Activated CD8-positive, alpha-beta T cell treated with anti-CD3 and anti-CD28 coated beads, Interleukin-2, amount 10 ng/mL, durations not matched to agents 7 days and 5 days (primary cell): ENCODE measurements around the gene DUSP11. TPM values are rescaled to one million over a fixed set of nuclear protein-coding genes. Genes with fewer than 3 reads are reported as not detected.
"Not testable (repeated sequence)": the region's sequence is repeated elsewhere in the genome, so short reads cannot be mapped to it uniquely, and the experiment has no call there.

Source experiments
- ATAC-seq: fragments of 150-1000 bp; cut with Tn5 transposase; one replicate; pipeline ENCODE4 v1.10.0; 2021; ENCODE audit warnings: moderate library complexity
- CTCF ChIA-PET: fragments of 350-600 bp; sonication (Branson Sonifier 250); formaldehyde crosslinking; loops from one replicate; lab custom pipeline; 2021; ENCODE audit warnings: antibody characterized with exemption; lab: Charles Lee
- POLR2A ChIA-PET: fragments of 350-600 bp; sonication (Branson Sonifier 250); formaldehyde crosslinking; loops from one replicate; lab custom pipeline; 2021; ENCODE audit warnings: antibody characterized with exemption; lab: Charles Lee
- DNase-seq: peaks from one replicate; pipeline ENCODE4 v3.0.0-alpha.2; 2020
- H3K27ac Mint-ChIP-seq: one replicate; pipeline ENCODE4 v1.8.0; 2021; ENCODE audit warnings: mild to moderate bottlenecking, mixed read lengths
- H3K27me3 Mint-ChIP-seq: one replicate; pipeline ENCODE4 v1.8.0; 2021; ENCODE audit warnings: low read depth, mixed read lengths
- H3K36me3 Mint-ChIP-seq: one replicate; pipeline ENCODE4 v1.8.0; 2021; ENCODE audit warnings: low read depth, mixed read lengths
- H3K4me1 Mint-ChIP-seq: one replicate; pipeline ENCODE4 v1.8.0; 2021; ENCODE audit warnings: low read depth, mixed read lengths
- H3K4me3 Mint-ChIP-seq: one replicate; pipeline ENCODE4 v1.8.0; 2021; ENCODE audit warnings: mild to moderate bottlenecking, mixed read lengths
- H3K9me3 Mint-ChIP-seq: one replicate; pipeline ENCODE4 v1.8.0; 2022; ENCODE audit warnings: mixed read lengths; ENCODE audit not compliant: insufficient read depth
- total RNA-seq, 2 experiments: library from RNA; stranded (reverse); gene quantifications; one replicate each; pipeline ENCODE4 v1.2.3, GENCODE V29; 2021

Gene DUSP11
- total RNA-seq, 2 experiments from 2014 or later, result 24.3 to 25.6 TPM

DNA sequence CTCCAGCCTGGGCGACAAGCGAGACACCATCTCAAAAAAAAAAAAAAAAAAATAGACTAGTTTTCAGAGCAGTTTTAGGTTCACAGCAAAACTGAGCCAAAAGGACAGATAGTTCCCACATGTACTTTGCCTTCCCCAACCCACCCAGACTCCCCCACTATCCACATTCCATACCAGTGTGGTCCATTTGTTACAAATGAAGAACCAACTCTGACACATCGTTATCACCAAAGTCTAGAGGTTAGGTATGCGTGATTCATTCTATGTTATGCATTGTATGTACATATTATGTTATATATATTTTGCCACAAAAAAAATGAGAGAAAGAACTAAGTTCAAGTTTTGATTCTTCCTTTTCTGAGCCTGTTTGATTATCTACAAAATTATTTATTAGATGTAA lies 3.5 kb downstream of the DUSP11 start:
- CTCF ChIA-PET, result no interaction called here
- H3K4me1 Mint-ChIP-seq, result peaks cover 15% of the 10 kb centered on the region
- H3K27me3 Mint-ChIP-seq, result no peaks in the 10 kb centered on the region
- peaks cover 42% of the 10 kb centered on the region for H3K36me3 Mint-ChIP-seq
- H3K4me3 Mint-ChIP-seq, result no peak overlapping the region
- H3K27ac Mint-ChIP-seq, result no peak overlapping the region
- ATAC-seq (no peak), DNase-seq (no peak)
- POLR2A ChIA-PET, result no interaction called here
- H3K9me3 Mint-ChIP-seq, result no peaks in the 10 kb centered on the region

- ATAC-seq (no peak), DNase-seq (no peak)
- no peaks in the 10 kb centered on the region for H3K27me3 Mint-ChIP-seq
- peaks cover 62% of the 10 kb centered on the region for H3K36me3 Mint-ChIP-seq
- ChIA-PET POLR2A (no interaction called here), CTCF (interaction anchor here (0.7 kb wide), 1 partner anchor 36 kb away, joined by 4 read pairs; the partner anchor contains the start of gene TPRKB)
- H3K9me3 Mint-ChIP-seq, result no peaks in the 10 kb centered on the region
- peaks cover 6% of the 10 kb centered on the region for H3K4me1 Mint-ChIP-seq
- H3K27ac Mint-ChIP-seq, result no peak overlapping the region
- no peak overlapping the region for H3K4me3 Mint-ChIP-seq
These were observed 7.1 kb downstream of the DUSP11 start for GRCh38 chr2:73772819-73773218.

GRCh38 chr2:73770725-73771124 lies 9.2 kb downstream of the DUSP11 start:
- ATAC-seq (no peak), DNase-seq (no peak)
- Mint-ChIP-seq H3K4me3 (no peak overlapping the region), H3K4me1 (peaks cover 2% of the 10 kb centered on the region), H3K9me3 (no peaks in the 10 kb centered on the region), H3K36me3 (peaks cover 58% of the 10 kb centered on the region), H3K27ac (no peak overlapping the region), H3K27me3 (no peaks in the 10 kb centered on the region)
- POLR2A ChIA-PET, result no interaction called here
- CTCF ChIA-PET, result no interaction called here

GRCh38 chr2:73766994-73767393 lies 12.9 kb downstream of the DUSP11 start:
- Mint-ChIP-seq H3K4me3 (no peak overlapping the region), H3K9me3 (no peaks in the 10 kb centered on the region), H3K36me3 (peaks cover 55% of the 10 kb centered on the region), H3K4me1 (peaks cover under 1% of the 10 kb centered on the region), H3K27ac (no peak overlapping the region), H3K27me3 (no peaks in the 10 kb centered on the region)
- ChIA-PET POLR2A (no interaction called here), CTCF (no interaction called here)
- no peak for ATAC-seq
- DNase-seq, result no peak

DNA sequence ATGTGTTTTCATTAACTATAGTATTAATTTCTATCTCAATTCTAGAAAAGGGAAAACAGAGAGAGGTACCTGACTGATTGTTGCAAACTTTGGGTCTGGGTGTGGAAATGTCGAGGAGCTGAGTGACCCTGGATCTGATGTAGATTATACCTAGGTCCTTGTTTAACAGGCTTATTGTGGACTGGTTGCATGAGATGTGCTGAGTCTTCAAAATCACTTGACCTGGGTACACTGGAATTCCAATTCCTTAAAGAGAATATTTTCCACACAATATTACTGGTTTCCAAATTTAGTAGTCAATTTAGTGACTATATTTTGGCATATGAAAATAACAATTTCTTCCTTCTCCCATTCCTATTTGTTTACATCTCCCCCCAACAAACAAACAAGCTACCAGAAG lies 13.6 kb downstream of the DUSP11 start:
- H3K27ac Mint-ChIP-seq, result no peak overlapping the region
- CTCF ChIA-PET, result no interaction called here

GRCh38 chr2:73764945-73765344 lies 15.0 kb downstream of the DUSP11 start:
- ATAC-seq (no peak), DNase-seq (no peak)
- CTCF ChIA-PET, result no interaction called here
- no peak overlapping the region for H3K4me3 Mint-ChIP-seq
- no peaks in the 10 kb centered on the region for H3K9me3 Mint-ChIP-seq
- H3K27ac Mint-ChIP-seq, result no peak overlapping the region
- H3K36me3 Mint-ChIP-seq, result peaks cover 55% of the 10 kb centered on the region
- no peaks in the 10 kb centered on the region for H3K4me1 Mint-ChIP-seq
- no peaks in the 10 kb centered on the region for H3K27me3 Mint-ChIP-seq
- POLR2A ChIA-PET, result no interaction called here

More for the DNA sequence above, 13.6 kb downstream of the DUSP11 start:
- Mint-ChIP-seq H3K27me3 (no peaks in the 10 kb centered on the region), H3K9me3 (no peaks in the 10 kb centered on the region), H3K4me1 (no peaks in the 10 kb centered on the region), H3K4me3 (no peak overlapping the region), H3K36me3 (peaks cover 56% of the 10 kb centered on the region)
- ATAC-seq (no peak), DNase-seq (no peak)
- POLR2A ChIA-PET, result interaction anchor here (0.6 kb wide), 1 partner anchor 440 kb away, joined by 3 read pairs; no protein-coding TSS in a partner anchor

- Mint-ChIP-seq H3K27ac (no peak overlapping the region), H3K36me3 (peaks cover 46% of the 10 kb centered on the region), H3K27me3 (no peaks in the 10 kb centered on the region), H3K4me1 (no peaks in the 10 kb centered on the region), H3K4me3 (no peak overlapping the region), H3K9me3 (no peaks in the 10 kb centered on the region)
- POLR2A ChIA-PET, result no interaction called here
- DNase-seq (no peak), ATAC-seq (no peak)
- CTCF ChIA-PET, result no interaction called here
These were observed 17.3 kb downstream of the DUSP11 start for GRCh38 chr2:73762571-73762970.

DNA sequence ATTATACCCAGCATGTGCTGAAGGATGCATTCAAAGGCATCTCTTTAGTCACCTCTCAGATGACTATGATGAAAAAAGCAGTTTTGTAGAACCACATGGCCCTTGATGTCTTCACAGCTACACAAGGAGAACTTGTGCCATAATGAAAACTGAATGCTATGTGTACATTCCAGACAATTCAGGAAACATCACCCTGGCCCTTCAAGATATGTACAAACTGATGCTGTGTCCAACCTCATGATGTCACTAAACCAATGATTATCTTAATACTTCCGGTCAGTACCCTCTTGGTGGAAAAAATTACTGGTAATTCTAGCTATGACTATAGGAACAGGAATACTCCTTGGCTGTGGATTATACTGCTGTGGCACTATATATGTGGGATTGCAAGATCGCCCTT lies 20.0 kb downstream of the DUSP11 start:
- no peak overlapping the region for H3K4me3 Mint-ChIP-seq
- no peaks in the 10 kb centered on the region for H3K4me1 Mint-ChIP-seq
- no peak for DNase-seq
- H3K36me3 Mint-ChIP-seq, result peaks cover 29% of the 10 kb centered on the region
- no peak for ATAC-seq
- no peak overlapping the region for H3K27ac Mint-ChIP-seq
- ChIA-PET POLR2A (no interaction called here), CTCF (no interaction called here)
- H3K27me3 Mint-ChIP-seq, result no peaks in the 10 kb centered on the region
- no peaks in the 10 kb centered on the region for H3K9me3 Mint-ChIP-seq

GRCh38 chr2:73759285-73759764 lies 20.6 kb downstream of the DUSP11 start:
- ATAC-seq, result no peak
- no peak overlapping the region for H3K4me3 Mint-ChIP-seq
- POLR2A ChIA-PET, result no interaction called here
- H3K27ac Mint-ChIP-seq, result no peak overlapping the region
- peaks cover 30% of the 10 kb centered on the region for H3K36me3 Mint-ChIP-seq
- H3K9me3 Mint-ChIP-seq, result no peaks in the 10 kb centered on the region
- H3K27me3 Mint-ChIP-seq, result no peaks in the 10 kb centered on the region
- no peak for DNase-seq
- CTCF ChIA-PET, result interaction anchor here (1.3 kb wide), 1 partner anchor 22 kb away, joined by 3 read pairs; no protein-coding TSS in a partner anchor
- no peaks in the 10 kb centered on the region for H3K4me1 Mint-ChIP-seq

DNA sequence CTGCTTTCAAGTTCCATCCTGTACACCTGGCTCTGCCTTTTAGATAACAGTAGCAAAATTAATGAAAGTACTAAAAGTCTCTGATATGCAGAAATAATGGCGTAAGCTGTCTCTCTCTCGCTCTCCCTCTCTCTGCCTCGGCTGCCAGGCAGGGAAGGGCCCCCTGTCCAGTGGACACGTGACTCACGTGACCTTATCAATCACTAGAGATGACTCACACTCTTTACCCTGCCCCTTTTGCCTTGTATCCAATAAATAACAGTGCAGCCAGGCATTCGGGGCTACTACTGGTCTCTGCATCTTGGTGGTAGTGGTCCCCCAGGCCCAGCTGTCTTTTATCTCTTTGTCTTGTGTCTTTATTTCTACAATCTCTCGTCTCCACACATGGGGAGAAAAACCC lies 25.6 kb downstream of the DUSP11 start:
- H3K27ac Mint-ChIP-seq, POLR2A ChIA-PET, H3K4me3 Mint-ChIP-seq, DNase-seq, H3K4me1 Mint-ChIP-seq, ATAC-seq, H3K9me3 Mint-ChIP-seq, H3K27me3 Mint-ChIP-seq: not testable (repeated sequence)
- CTCF ChIA-PET, result interaction anchor here (1.5 kb wide), 1 partner anchor 16 kb away, joined by 3 read pairs; no protein-coding TSS in a partner anchor
- H3K36me3 Mint-ChIP-seq, result peaks cover 11% of the 10 kb centered on the region

DNA sequence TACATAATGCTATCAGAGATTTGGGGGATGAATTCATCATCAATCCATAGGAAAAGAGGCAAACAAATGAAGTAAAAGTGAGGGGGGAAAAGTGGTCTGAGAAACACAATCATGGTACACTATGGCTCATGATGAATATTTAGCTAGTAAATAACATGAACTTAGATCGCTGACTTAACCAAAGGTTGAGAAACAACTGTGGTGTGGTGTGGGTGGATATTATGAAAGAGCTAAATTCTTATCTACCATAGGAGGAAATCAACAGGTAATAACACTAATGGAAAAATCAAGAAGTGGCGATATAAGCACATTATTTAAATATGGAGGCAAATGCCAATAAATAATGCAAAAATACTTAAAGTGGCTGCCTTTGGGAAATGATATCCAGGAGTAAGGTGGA lies 30.6 kb downstream of the DUSP11 start:
- Mint-ChIP-seq H3K27ac (no peak overlapping the region), H3K36me3 (peaks cover 29% of the 10 kb centered on the region), H3K27me3 (no peaks in the 10 kb centered on the region), H3K4me3 (no peak overlapping the region), H3K4me1 (no peaks in the 10 kb centered on the region), H3K9me3 (no peaks in the 10 kb centered on the region)
- ATAC-seq (no peak), DNase-seq (no peak)
- CTCF ChIA-PET, result interaction anchor here (0.7 kb wide), 1 partner anchor 430 kb away, joined by 3 read pairs; no protein-coding TSS in a partner anchor
- POLR2A ChIA-PET, result no interaction called here

DNA sequence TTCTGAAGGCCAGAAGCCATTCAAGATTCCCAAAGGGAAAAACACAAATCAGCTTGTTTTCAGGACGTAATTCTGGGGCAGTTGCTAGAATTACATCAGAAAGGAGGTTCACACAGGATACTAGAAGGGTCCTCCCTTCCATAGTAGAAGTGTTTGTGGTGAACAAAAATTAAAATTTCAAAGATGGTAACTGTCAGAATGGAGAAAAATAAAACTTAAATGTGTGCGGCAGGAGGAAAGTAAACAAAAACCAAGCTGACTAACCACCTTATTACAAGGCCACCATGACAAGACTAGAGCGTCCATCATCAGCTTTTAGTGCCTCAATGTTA lies 33.1 kb downstream of the DUSP11 start:
- no peak for DNase-seq
- Mint-ChIP-seq H3K9me3 (no peaks in the 10 kb centered on the region), H3K27me3 (no peaks in the 10 kb centered on the region), H3K27ac (no peak overlapping the region), H3K4me1 (no peaks in the 10 kb centered on the region), H3K4me3 (no peak overlapping the region), H3K36me3 (peaks cover 26% of the 10 kb centered on the region)
- POLR2A ChIA-PET, result no interaction called here
- ATAC-seq, result no peak
- CTCF ChIA-PET, result interaction anchor here (0.7 to 1.0 kb wide), 4 partner anchors 54 to 109 kb away, joined by 3 read pairs; no protein-coding TSS in a partner anchor
